Measurements from ENCODE around the gene RGS3.

- TF ChIP-seq CTCF (conservative IDR thresholded peaks at IDR 0.05; ENCODE audit: low read length) (no peak), EZH2phosphoT487 (IDR thresholded peaks at IDR 0.05; ENCODE audit: borderline replicate concordance, low read depth, low read length) (no peak)
Observed at GRCh38 chr9:113456235-113456634, 7.3 kb upstream of the RGS3 start.
